Pancreas (tissue), 10 donors: ENCODE data around the gene CD248. TPM values are rescaled to one million over a fixed set of nuclear protein-coding genes. Genes with fewer than 3 reads are reported as not detected.

Experiments
- ATAC-seq, 4 donors: fragments of 200-7000 bp; cut with Tn5 transposase; one replicate each; pipeline versions ENCODE4 v1.8.0 to v1.9.1; 2020; ENCODE audit warnings: mild to moderate bottlenecking in 4 of 4, moderate library complexity in 4 of 4
- DNase-seq, 6 donors: peaks; one replicate each; pipeline ENCODE4 v3.0.0-alpha.2; 2020
- FAIRE-seq: peaks from 2 replicates; lab custom pipeline; 2012; peaks lifted over from hg19 to GRCh38; lab: Jason Lieb, UNC
- H3K27ac ChIP-seq, 4 donors: fragments of 200-600 bp; sonication (generic); 1 replicate in 3 of 4; 2 replicates in 1 of 4; pipeline versions ENCODE4 v1.5.0 to v1.8.0; 2020
- H3K27me3 ChIP-seq, 4 donors: fragments of 200-600 bp; one replicate each; pipeline ENCODE4 v1.8.0; 2021
- H3K36me3 ChIP-seq, 3 donors: fragments of 200-600 bp; sonication (generic) in 1 of 3; one replicate each; pipeline versions ENCODE4 v1.5.0 to v1.8.0; 2020 to 2021
- H3K4me1 ChIP-seq, 3 donors: fragments of 200-600 bp; one replicate each; pipeline ENCODE4 v1.8.0; 2021
- H3K4me3 ChIP-seq, 4 donors: fragments of 200-600 bp; sonication (generic) in 2 of 4; one replicate each; pipeline versions ENCODE4 v1.5.0 to v1.8.0; 2020 to 2021
- H3K9me3 ChIP-seq, 4 donors: fragments of 200-600 bp; one replicate each; pipeline ENCODE4 v1.8.0; 2021
- CTCF ChIP-seq, 4 donors: fragments of 200-600 bp; sonication (generic) in 3 of 4; IDR thresholded peaks; one replicate each; pipeline versions ENCODE4 v1.5.0 to v1.8.0; 2021; ENCODE audit warnings: antibody characterized with exemption in 4 of 4
- whole genome bisulfite sequencing, 2 donors: extraction: QIAGEN DNeasy Blood & Tissue Kit; methylation state at CpG; one replicate each; pipeline ENCODE4 v1.1.7; 2013; 5-methylcytosine and 5-hydroxymethylcytosine counted together
- intact Hi-C, 3 donors: fragments of 100-400 bp; cut with DNase I; formaldehyde crosslinking; loops; one replicate each; pipeline versions ENCODE4 v1.11.1 to v1.14.2; 2022
- polyA plus RNA-seq, 2 donors: library from polyadenylated mRNA; stranded (reverse); fragments of 200-250 nt; gene quantifications; one replicate each; pipeline ENCODE4 v1.2.3, GENCODE V29; 2013
- total RNA-seq, 6 donors: library from RNA; stranded (reverse); fragmentation: NEBNext Ultra II Directional in 4 of 6; extraction: Animal tissue kit (Norgen Biotek cat#: 25700) in 4 of 6; gene quantifications; one replicate each; pipeline versions ENCODE4 v1.2.1 to v1.2.4, GENCODE V29; 2021 to 2023
- donor health status: healthy with polysubstance abuse.
- donor health status: DM: no; HTN: no; CAD: no; lungs with moderate emphysema.
- donor health status: DM: no; HTN: no; CAD: no.
- donor health status: control.
- donor health status: control.
- donor health status: Bipolar disorder and iron deficiency.
- donor health status: DM: yes; HTN: yes; CAD: no.
- donor health status: DM: no; HTN: no; CAD: no.
- donor health status: DM: no; HTN: no; CAD: no.
- donor health status: DM: yes; HTN: yes; CAD: no.

Gene CD248
- total and polyA plus RNA-seq, 8 donors, result 1.2 to 17.7 (median 3.8) TPM

- 78 to 85% methylated on average over 17 of the region's 17 CpGs for WGBS, 2 donors
- FAIRE-seq (no peak), ATAC-seq (no peak), DNase-seq (peak in 1 of 6 donors; percentile 67)
- Histone ChIP-seq H3K27ac (no peak overlapping the region), H3K36me3 (no peaks in the 10 kb centered on the region), H3K4me3 (peak overlapping the region in 1 of 4 donors; percentile 55), H3K4me1 (no peaks in the 10 kb centered on the region), H3K27me3 (no peaks in the 10 kb centered on the region), H3K9me3 (no peaks in the 10 kb centered on the region)
- no peak for TF ChIP-seq CTCF (IDR thresholded peaks at IDR 0.05)
- intact Hi-C loops, result no loop called here
Measured at GRCh38 chr11:66314561-66315497, 2.0 kb downstream of the CD248 start.

- Histone ChIP-seq H3K9me3 (no peaks in the 10 kb centered on the region), H3K27ac (no peak overlapping the region), H3K27me3 (no peaks in the 10 kb centered on the region), H3K36me3 (no peaks in the 10 kb centered on the region), H3K4me1 (no peaks in the 10 kb centered on the region), H3K4me3 (peak overlapping the region in 1 of 4 donors; percentile 55)
- DNase-seq (no peak), ATAC-seq (no peak), FAIRE-seq (no peak)
- WGBS, 2 donors, result 86 to 89% methylated on average over 1 of the region's 1 CpG
- no peak for TF ChIP-seq CTCF (IDR thresholded peaks at IDR 0.05)
- intact Hi-C loops, result no loop called here
Measured at GRCh38 chr11:66314186-66314501, 2.7 kb downstream of the CD248 start.

- Histone ChIP-seq H3K27me3 (no peaks in the 10 kb centered on the region), H3K9me3 (no peaks in the 10 kb centered on the region), H3K4me3 (peak overlapping the region in 2 of 4 donors; percentile 41 to 55), H3K36me3 (no peaks in the 10 kb centered on the region), H3K27ac (peak overlapping the region; percentile 44 to 87 (median 80)), H3K4me1 (no peaks in the 10 kb centered on the region)
- DNase-seq (peak in 1 of 6 donors; percentile 82), ATAC-seq (no peak), FAIRE-seq (no peak)
- intact Hi-C loops, result no loop called here
- WGBS, 2 donors, result 55 to 59% methylated on average over 38 of the region's 38 CpGs
- no peak for TF ChIP-seq CTCF (IDR thresholded peaks at IDR 0.05)
Measured at GRCh38 chr11:66313321-66314185, 3.3 kb downstream of the CD248 start.

GRCh38 chr11:66312549-66313320, 4.1 kb downstream of the CD248 start:
- H3K4me3 ChIP-seq, result peak overlapping the region; percentile 29 to 55 (median 36)
- TF ChIP-seq CTCF (IDR thresholded peaks at IDR 0.05), result no peak
- peak; percentile 78 to 89 (median 84) for ATAC-seq
- H3K4me1 ChIP-seq, result no peaks in the 10 kb centered on the region
- FAIRE-seq, result no peak
- H3K27ac ChIP-seq, result peak overlapping the region; percentile 71 to 87 (median 80)
- no peaks in the 10 kb centered on the region for H3K36me3 ChIP-seq
- 4 to 5% methylated on average over 51 to 52 of the region's 52 CpGs for WGBS, 2 donors
- intact Hi-C loops, result no loop called here
- DNase-seq, result peak; percentile 97 to 99 (median 99)
- H3K27me3 ChIP-seq, result no peaks in the 10 kb centered on the region
- H3K9me3 ChIP-seq, result no peaks in the 10 kb centered on the region
